K562 (cell line): ENCODE data around the gene GMPR. TPM values are rescaled to one million over a fixed set of nuclear protein-coding genes. Genes with fewer than 3 reads are reported as not detected.

Experiments
- CBFA2T3 ChIP-seq: fragments of 450-650 bp; IDR thresholded peaks from 2 replicates; pipeline ENCODE4 v1.6.1; 2017
- HOXB6 ChIP-seq: fragments of 250-450 bp; sonication (Bioruptor Pico); IDR thresholded peaks from 2 replicates; pipeline ENCODE4 v1.5.1; 2022; ENCODE audit warnings: mild to moderate bottlenecking, borderline replicate concordance
- NFATC3 ChIP-seq: fragments of 450-650 bp; IDR thresholded peaks from 2 replicates; pipeline ENCODE4 v1.6.1; 2017; ENCODE audit warnings: mild to moderate bottlenecking
- PRMT5 ChIP-seq: sonication (generic); formaldehyde crosslinking; IDR thresholded peaks from 2 replicates; pipeline ENCODE4 v1.5.0; 2020; ENCODE audit warnings: missing genetic modification reagents
- SMAD3 ChIP-seq: fragments of 450-650 bp; formaldehyde crosslinking; conservative IDR thresholded peaks from 2 replicates; pipeline ENCODE4 v1.4.0; 2020; ENCODE audit warnings: mild to moderate bottlenecking
- SMARCB1 ChIP-seq: IDR thresholded peaks from 2 replicates; pipeline ENCODE4 v1.6.1; 2011; ENCODE audit warnings: improper control_type of control experiment, low read depth; ENCODE audit not compliant: insufficient read length
- SNRNP70 ChIP-seq: fragments of 200-400 bp; formaldehyde crosslinking; optimal IDR thresholded peaks from 2 replicates; pipeline ENCODE3; 2017; ENCODE audit warnings: low read depth, low read length
- U2AF1 ChIP-seq: fragments of 200-400 bp; formaldehyde crosslinking; optimal IDR thresholded peaks from 2 replicates; pipeline ENCODE3; 2017; ENCODE audit warnings: mild to moderate bottlenecking, low read depth, low read length, moderate library complexity
- polyA plus RNA-seq, 8 experiments: library from polyadenylated mRNA; depleted of rRNA in 4 of 8; stranded (reverse) in 5 of 8; unstranded in 3 of 8; fragments of >200 nt; fragmentation: Nextera tagmentation in 2 of 8; fragmentation: Illumina TruSeq in 1 of 8; extraction: Ambion mirVana in 2 of 8; extraction: Trizol in 1 of 8; gene quantifications; 2 replicates each; pipeline versions ENCODE4 v1.2.1 to v1.2.3, GENCODE V29; 2011 to 2014; ENCODE audit warnings: inconsistent platforms in 1 of 8, missing spikeins in 1 of 8
- total RNA-seq, 7 experiments: library from RNA; depleted of rRNA in 6 of 7; stranded (reverse); fragments of >200 nt in 6 of 7; fragmentation: Illumina TruSeq in 2 of 7; extraction: Trizol in 2 of 7; gene quantifications; 2 replicates each; pipeline versions ENCODE4 v1.2.1 to v1.2.3, GENCODE V29; 2011 to 2021; ENCODE audit warnings: low replicate concordance in 1 of 7
- TF ChIP-seq, protein P1 (sequence below): fragments of 450-650 bp; IDR thresholded peaks from 2 replicates; pipeline ENCODE4 v1.6.1; 2016; ENCODE audit warnings: low read depth
- TF ChIP-seq, protein P2 (sequence below): fragments of 450-650 bp; formaldehyde crosslinking; IDR thresholded peaks from 2 replicates; pipeline ENCODE4 v1.4.0; 2020; ENCODE audit warnings: mild to moderate bottlenecking, moderate library complexity
- TF ChIP-seq, protein P3 (sequence below): sonication (generic); formaldehyde crosslinking; IDR thresholded peaks from 2 replicates; pipeline ENCODE4 v1.8.0; 2022; ENCODE audit warnings: mild to moderate bottlenecking, missing genetic modification reagents

GMPR gene
- total and polyA plus RNA-seq, 9 of the 15 experiments (the other 6 are each of a cell fraction or from before 2014, with no cell fraction given): 34.6 to 83.7 (median 49.8) TPM

DNA sequence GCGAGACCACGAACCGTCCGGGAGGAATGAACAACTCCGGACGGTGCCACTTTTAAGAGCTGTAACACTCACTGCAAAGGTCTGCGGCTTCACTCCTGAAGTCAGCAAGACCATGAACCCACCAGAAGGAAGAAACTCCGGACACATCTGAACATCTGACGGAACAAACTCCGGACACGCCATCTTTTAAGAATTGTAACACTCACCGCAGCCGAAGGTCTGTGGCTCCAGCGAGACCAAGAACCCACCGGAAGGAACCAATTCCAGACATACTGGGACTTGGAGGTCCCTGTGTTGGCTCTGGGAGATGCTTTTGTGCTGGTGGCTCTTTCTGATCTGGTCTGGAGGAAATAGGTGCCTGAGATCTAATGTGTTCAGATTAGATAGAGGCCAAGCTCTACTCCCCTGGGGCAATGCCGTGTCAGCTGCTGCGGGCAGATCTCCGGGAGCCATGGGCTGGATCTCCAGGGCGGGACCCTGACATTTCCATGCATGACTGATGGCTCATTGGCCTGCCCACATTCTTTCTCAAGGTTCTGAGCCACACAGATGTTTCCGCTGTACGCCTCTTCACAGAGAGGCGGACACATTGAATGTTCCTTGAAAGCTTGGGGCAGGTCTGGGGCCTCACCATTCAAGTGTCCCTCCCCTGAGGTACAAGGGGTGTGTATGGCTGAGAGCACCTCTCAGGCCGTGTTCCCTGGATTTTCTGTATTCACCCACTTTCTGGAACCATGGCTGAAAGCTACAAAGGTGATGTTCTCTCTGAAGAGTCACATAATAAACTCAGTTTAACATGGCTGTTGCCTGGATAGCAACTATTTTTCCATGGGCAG, 29.3 kb downstream of the GMPR start (continued):
- TF ChIP-seq, protein P1, sequence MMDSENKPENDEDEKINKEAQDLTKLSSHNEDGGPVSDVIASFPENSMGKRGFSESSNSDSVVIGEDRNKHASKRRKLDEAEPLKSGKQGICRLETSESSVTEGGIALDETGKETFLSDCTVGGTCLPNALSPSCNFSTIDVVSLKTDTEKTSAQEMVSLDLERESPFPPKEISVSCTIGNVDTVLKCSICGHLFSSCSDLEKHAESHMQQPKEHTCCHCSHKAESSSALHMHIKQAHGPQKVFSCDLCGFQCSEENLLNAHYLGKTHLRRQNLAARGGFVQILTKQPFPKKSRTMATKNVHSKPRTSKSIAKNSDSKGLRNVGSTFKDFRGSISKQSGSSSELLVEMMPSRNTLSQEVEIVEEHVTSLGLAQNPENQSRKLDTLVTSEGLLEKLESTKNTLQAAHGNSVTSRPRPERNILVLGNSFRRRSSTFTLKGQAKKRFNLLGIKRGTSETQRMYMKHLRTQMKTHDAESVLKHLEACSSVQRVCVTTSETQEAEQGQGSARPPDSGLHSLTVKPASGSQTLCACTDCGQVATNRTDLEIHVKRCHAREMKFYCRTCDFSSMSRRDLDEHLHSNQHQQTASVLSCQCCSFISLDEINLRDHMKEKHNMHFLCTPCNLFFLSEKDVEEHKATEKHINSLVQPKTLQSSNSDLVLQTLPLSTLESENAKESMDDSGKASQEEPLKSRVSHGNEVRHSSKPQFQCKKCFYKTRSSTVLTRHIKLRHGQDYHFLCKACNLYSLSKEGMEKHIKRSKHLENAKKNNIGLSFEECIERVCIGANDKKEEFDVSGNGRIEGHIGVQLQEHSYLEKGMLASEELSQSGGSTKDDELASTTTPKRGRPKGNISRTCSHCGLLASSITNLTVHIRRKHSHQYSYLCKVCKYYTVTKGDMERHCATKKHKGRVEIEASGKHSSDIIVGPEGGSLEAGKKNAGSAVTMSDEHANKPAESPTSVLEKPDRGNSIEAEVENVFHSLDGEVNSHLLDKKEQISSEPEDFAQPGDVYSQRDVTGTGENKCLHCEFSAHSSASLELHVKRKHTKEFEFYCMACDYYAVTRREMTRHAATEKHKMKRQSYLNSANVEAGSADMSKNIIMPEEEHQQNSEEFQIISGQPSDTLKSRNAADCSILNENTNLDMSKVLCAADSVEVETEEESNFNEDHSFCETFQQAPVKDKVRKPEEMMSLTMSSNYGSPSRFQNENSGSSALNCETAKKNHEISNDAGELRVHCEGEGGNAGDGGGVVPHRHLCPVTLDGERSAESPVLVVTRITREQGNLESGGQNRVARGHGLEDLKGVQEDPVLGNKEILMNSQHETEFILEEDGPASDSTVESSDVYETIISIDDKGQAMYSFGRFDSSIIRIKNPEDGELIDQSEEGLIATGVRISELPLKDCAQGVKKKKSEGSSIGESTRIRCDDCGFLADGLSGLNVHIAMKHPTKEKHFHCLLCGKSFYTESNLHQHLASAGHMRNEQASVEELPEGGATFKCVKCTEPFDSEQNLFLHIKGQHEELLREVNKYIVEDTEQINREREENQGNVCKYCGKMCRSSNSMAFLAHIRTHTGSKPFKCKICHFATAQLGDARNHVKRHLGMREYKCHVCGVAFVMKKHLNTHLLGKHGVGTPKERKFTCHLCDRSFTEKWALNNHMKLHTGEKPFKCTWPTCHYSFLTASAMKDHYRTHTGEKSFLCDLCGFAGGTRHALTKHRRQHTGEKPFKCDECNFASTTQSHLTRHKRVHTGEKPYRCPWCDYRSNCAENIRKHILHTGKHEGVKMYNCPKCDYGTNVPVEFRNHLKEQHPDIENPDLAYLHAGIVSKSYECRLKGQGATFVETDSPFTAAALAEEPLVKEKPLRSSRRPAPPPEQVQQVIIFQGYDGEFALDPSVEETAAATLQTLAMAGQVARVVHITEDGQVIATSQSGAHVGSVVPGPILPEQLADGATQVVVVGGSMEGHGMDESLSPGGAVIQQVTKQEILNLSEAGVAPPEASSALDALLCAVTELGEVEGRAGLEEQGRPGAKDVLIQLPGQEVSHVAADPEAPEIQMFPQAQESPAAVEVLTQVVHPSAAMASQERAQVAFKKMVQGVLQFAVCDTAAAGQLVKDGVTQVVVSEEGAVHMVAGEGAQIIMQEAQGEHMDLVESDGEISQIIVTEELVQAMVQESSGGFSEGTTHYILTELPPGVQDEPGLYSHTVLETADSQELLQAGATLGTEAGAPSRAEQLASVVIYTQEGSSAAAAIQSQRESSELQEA: no peak
- TF ChIP-seq NFATC3 (peak; percentile 77; the same call in 1 of the 2 replicates), HOXB6 (CRISPR knock-in tag) (no peak), U2AF1 (no peak), SMARCB1 (no peak), CBFA2T3 (peak; percentile 99), PRMT5 (CRISPR knock-in tag) (no peak), SMAD3 (CRISPR knock-in tag) (peak; percentile 70), SNRNP70 (no peak)
- TF ChIP-seq, protein P2, sequence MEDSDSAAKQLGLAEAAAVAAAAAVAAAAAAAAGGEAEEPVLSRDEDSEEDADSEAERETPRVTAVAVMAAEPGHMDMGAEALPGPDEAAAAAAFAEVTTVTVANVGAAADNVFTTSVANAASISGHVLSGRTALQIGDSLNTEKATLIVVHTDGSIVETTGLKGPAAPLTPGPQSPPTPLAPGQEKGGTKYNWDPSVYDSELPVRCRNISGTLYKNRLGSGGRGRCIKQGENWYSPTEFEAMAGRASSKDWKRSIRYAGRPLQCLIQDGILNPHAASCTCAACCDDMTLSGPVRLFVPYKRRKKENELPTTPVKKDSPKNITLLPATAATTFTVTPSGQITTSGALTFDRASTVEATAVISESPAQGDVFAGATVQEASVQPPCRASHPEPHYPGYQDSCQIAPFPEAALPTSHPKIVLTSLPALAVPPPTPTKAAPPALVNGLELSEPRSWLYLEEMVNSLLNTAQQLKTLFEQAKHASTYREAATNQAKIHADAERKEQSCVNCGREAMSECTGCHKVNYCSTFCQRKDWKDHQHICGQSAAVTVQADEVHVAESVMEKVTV (CRISPR knock-in tag): peak; percentile 61
- TF ChIP-seq, protein P3, sequence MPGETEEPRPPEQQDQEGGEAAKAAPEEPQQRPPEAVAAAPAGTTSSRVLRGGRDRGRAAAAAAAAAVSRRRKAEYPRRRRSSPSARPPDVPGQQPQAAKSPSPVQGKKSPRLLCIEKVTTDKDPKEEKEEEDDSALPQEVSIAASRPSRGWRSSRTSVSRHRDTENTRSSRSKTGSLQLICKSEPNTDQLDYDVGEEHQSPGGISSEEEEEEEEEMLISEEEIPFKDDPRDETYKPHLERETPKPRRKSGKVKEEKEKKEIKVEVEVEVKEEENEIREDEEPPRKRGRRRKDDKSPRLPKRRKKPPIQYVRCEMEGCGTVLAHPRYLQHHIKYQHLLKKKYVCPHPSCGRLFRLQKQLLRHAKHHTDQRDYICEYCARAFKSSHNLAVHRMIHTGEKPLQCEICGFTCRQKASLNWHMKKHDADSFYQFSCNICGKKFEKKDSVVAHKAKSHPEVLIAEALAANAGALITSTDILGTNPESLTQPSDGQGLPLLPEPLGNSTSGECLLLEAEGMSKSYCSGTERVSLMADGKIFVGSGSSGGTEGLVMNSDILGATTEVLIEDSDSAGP (CRISPR knock-in tag): no peak
